GM18907 (cell line): Measurements from ENCODE around the gene HS1BP3.

Experiments used
- ATAC-seq: cut with Tn5 transposase; IDR thresholded peaks from one replicate; pipeline ENCODE4 v1.9.1; 2021; ENCODE audit warnings: mild to moderate bottlenecking, moderate library complexity; ENCODE audit not compliant: unreplicated experiment

Gene HS1BP3

DNA sequence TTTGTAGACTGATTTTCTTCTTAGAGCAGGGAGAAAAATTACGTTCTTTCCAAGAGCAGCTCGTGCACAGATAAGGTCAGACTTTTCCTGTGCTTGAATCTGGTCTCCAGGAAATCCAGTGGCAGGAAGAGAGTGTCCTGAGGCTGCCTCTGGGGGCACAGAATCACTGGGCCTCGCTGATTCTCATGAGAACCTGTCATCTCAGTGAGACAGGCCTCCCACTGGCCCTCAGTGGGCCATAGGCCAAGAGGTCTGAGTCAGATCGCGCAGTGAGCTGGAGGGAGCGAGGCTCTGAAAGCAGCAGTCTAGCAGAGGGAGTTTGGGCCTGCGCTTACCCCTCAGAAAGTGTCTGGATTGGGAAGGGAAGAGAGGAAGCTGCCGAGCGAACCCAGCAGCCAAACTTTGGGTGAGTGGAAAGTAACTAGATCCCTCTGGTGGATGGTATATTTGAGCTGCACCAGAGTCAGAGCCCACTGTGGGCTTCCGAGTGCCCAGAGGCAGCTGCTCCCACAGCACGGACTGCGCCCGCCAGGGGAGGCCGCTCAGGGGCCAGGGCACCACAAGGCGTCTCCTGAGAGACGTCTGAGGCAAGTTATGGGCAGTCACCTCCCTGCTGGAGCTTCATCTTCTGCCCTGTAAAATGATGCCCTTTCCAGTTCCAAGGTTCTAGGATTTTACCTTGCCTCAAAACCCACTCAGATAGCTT, 24.2 kb upstream of the HS1BP3 start:
- ATAC-seq, result no peak

DNA sequence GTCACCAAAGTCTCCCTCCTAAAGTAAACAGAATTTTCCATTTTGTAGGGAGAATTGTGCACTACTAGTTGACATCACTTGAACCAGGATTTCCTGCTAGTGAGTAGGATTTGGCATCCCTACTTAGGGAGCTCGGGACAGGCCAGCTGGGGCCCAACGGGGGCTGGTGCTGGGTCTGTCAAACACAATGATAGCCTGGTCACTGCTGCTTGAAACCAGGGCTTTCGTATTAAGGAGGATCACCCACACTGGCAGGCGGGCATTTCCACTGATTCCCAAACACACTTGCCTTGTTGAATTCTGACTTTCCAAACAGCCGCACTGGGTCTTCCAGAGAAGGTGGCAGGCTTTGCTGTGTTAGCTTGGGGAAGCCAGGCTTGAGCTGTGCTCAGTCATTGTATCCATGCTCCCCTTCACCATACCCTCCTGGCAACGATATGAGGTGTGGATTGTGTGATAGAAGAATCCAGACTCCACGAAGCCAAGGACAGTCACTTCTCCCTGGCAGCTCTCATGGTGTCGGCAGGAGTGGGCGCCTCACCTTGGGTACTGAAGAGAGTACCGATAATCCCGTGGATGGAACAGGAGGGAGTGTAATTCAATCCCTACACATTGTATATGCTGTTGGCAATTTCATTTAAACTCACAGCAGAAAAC, 23.5 kb upstream of the HS1BP3 start:
- ATAC-seq, result no peak

DNA sequence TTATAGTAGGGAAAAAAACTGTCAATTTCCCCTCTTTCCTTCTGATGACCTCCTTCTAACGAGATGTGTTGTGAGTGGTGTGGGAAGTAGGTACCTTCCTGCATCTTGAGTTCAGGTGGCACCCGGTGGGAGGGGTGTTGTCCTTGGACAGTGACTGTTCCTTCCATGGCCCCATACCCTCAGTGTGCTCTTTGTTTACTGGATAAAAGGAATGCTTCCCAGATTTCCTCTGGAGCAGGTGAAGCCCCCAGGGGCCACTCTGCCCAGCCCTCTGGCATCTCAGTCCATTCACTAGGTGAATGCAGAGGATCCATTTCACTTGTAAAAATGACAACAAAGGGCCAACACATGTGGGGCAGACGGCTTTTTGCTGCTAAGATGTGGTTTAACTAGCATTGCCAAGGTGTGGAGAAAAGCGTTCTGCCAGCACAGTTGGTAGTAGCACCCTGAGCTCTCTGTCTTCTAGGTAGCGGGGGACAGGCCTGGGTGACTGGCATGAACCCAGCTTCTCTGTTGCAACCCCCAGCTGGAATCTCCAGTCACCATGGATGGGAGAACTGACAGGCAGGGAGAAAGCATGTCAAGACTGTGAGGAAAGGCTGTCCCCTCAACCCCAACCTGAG, 22.9 kb upstream of the HS1BP3 start:
- no peak for ATAC-seq

DNA sequence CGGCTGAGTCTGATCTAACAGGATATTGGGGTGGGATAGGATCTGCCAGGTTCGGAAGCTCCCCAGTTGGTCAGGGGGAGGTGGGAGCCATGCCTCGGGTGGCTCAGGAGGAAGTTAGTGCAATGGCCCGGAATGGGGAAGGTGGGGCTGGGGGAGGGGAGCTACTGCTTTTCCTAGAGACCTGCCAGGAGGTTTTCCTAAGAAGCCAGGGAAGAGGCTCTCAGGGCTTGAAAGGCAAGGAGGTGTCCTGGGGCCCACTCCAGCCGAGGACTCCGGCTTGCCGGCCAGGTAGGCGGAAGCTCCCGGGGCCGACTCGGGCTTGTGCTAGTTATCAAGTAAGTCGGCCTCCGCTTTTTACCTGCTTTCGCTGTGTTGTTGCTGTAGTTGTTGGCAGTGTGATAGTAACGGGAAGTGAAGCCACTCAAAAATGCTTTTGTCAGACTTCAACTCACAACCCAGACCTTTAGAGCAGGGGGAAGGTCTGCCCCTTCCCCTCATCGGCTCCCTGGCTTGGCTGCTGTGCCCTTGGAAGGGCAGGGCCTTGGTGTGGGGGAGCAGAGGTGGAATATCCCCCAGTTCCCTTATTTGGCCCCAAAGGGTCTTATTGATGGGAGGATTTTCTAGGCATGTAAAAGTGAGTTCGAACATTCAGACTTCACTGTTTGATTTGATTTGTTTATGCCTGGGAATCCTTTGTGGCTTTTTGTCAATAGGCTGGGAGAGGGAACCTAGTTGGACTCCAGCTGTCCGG, 21.5 kb upstream of the HS1BP3 start:
- no peak for ATAC-seq

DNA sequence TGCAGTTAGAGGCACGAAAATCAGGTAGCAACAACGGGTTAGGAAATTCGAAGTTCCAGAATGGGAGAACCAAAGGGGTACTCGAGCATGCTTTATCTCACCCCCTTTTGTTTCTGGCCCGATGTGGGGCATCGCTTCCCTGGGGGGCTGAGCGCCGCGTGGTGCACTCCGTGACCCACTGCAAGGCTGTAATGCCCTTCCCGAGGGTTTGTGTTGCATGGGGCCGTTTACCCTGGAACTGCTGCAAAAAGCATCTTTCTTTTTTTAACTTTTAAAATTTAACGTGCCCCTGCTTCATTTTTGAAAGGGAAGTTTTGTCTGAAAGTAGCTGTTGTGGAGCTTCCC, 20.8 kb upstream of the HS1BP3 start:
- ATAC-seq, result no peak

DNA sequence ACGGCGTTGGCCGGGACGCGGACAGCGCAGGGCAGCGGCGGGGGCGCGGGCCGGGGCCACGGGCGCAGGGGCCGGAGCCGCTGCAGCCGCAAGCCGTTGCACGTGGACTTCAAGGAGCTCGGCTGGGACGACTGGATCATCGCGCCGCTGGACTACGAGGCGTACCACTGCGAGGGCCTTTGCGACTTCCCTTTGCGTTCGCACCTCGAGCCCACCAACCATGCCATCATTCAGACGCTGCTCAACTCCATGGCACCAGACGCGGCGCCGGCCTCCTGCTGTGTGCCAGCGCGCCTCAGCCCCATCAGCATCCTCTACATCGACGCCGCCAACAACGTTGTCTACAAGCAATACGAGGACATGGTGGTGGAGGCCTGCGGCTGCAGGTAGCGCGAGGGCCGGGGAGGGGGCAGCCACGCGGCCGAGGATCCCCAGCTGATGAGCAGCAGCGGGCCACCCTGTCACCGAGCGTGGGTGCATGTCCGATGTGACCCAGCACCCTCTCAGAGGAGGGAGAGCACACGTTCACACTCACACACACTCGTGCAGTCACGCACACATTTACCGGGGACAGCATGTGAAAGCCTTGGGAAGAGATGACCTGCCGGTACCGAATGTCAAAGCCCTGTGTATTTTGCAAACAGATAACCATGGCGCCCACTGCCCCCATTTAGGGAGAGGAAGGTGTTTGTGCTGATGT, 20.3 kb upstream of the HS1BP3 start:
- no peak for ATAC-seq

DNA sequence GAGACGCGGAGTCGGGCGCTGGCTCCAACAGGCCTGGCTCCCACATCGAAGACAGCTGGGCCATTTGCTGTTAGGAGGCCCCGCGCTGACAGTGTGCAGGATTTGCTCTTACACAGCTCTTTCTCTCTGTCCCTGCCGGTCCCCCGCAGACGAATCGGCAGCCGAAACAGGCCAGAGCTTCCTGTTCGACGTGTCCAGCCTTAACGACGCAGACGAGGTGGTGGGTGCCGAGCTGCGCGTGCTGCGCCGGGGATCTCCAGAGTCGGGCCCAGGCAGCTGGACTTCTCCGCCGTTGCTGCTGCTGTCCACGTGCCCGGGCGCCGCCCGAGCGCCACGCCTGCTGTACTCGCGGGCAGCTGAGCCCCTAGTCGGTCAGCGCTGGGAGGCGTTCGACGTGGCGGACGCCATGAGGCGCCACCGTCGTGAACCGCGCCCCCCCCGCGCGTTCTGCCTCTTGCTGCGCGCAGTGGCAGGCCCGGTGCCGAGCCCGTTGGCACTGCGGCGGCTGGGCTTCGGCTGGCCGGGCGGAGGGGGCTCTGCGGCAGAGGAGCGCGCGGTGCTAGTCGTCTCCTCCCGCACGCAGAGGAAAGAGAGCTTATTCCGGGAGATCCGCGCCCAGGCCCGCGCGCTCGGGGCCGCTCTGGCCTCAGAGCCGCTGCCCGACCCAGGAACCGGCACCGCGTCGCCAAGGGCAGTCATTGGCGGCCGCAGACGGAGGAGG, 19.6 kb upstream of the HS1BP3 start:
- no peak for ATAC-seq

DNA sequence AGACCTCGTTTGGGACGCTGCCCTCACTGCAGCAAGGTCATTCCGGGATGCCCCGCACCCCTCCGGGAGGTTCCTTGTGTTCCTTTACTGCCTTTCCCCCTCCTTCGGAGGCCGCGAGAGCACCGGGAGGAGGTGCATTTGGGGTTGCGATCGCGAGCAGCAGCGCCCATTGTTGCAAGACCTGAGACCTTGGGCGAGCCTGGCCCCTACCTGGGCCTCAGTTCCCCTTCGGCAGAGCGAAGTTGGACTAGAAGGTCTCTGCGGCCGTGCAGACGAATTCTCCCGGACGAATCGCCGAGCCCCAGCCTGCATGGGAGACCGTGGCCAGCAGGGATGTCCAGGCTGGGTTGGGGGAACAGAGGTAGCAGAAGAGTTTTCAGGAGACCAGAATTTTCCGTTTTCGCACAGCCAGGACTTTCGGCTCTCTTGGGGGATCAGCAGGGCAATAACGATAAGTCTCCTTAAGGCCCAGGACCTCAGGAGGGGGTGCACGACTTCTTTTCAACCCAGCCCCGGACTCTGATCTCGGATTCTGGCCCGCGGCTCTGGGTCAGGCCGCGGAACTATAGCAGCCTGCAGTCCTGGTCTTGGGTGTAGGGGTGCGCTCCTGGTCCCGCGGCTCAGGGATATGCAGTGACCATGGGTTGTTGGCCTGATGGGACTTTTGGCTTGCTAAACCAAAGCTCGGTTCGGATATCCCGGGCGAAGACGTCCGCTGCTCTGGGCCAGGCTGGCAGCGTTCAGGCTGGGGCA, 18.8 kb upstream of the HS1BP3 start:
- no peak for ATAC-seq

DNA sequence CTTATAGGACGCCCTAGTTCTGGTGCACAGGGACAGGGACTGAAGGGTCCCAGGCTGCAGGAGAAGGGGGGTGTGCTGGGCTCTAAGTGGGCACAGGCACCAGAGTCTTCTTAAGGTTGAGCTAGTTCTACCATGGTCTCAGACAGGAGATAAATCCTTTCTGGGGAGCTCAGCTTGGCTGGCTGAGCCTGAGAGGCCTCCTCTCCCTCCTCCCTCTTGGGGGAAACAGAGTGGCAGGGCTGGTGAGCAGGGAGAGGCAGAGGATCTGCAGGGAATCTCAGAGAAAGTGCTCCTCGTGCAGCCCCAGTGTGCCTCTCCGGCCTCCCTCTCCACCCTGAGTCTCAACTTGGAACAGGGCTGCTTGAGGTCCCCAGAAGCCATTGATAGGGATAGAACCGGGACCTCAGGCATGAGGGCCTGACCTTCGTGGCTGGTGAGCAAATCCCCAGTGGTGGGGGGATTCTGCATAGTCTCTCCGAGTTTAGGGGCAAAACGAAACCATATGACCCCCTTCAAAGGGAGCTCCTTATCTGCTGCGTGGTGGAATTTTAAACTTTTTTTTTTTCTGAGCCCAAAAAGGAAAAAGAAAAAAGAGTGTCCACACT, 18.1 kb upstream of the HS1BP3 start:
- no peak for ATAC-seq

DNA sequence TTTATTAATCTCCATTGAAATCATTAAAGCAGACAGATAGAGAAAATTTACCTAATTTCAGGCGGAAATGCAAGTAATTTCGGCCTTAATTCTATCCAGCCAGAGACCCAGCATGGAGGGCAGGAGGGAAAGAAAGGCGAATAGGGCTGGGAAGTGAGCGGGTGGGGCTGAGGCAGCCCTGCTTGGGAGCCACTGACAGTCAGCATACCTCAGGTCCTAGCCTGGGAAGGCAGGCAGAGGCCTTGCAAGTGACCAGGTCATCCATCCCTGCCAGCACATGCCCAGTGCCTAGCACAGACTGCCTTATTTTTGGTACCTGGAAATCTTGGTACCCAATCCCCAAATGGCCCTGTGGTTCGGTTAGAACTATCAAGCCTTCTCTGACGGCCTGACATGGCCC, 17.6 kb upstream of the HS1BP3 start:
- no peak for ATAC-seq

DNA sequence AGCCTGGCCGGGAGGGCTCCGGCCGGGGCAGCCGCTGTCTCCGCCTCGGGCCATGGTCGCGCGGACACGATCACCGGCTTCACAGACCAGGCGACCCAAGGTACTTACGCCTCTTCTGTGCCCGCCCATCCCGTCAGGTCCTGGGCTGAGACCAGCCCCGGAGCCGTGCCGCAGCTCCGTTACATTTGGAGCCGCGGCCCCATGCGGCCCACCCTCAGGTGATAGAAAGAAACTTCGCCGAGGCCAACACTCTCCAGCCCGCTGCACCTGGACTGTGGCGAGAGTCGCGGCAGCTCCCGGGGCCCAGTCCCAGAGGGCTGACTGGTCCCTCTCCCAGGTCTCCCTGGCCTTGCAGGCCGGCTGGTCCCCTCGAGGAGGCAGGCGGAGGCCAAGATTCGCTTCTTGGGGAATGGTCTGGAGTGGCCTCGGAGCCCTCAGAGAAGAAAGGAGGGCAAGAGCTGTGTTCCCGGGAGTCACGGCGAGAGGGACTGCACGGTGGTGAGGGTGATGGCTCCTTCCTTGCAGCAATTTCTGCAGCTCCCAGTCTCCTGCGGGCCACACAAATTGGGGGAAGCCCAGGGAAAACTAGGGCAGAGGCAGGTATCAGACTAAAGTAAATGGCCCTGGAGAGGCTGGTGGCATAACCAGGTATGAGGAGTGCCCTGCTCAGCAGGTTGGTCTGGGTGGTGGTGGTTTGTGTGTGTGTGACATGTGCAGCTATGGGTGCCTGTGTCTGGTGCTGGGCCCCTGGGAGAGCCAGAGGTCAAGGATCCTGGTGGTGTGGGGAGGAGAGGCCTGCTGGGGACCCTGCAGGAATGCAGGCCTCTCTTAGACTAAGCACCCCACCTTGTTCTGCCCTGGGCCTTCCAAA, 16.9 kb upstream of the HS1BP3 start:
- no peak for ATAC-seq

DNA sequence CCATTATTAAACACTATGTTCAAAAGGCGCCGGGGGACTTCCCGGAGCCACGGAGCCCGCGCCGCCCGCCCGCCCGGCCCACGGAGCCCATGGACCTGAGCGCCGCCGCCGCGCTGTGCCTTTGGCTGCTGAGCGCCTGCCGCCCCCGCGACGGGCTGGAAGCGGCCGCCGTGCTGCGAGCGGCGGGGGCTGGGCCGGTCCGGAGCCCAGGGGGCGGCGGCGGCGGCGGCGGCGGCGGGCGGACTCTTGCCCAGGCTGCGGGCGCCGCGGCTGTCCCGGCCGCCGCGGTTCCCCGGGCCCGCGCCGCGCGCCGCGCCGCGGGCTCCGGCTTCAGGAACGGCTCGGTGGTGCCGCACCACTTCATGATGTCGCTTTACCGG, 16.2 kb upstream of the HS1BP3 start:
- no peak for ATAC-seq

DNA sequence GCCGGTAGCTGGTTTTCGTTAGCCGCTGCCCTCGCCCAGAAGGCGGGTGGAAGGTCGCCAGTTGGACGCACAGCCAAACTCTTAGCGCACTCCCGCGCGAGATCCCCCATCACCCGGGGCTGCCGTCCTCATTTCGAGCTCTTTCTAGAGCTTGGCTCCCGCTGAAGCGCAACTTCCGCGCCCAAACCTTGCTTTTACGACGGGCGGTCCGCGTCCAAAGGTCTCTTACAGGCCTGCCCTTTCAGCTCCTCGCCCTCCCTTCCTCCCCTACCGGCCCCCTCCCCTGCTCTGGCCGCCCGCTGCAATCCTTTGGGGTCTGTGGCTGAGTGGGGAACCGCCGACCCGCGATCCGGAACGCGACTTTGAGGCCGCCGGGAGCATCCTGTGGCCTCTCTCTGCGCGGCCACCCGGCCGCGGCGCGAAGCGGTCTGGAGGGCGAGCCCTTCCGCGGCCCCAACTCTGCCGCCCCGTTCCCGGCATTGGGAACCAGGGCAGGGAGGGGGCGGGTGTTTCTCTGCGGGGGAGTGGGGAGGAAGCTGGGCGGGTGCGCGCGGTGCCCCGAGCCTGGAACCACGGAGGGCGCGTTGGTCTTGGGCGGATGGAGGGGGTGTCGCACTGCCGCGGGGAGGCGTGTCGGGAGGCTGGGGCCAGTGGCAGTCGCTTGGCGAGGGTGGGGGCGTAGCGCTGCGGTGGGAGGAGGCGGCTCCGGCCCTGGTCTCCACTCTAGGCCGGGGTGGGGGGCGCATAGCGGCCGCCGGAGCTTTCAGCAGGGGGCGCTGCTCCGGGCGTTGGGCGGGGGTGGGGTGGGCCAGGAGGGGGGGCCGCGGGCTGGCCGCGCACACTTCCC, 15.6 kb upstream of the HS1BP3 start, which contains the start of gene GDF7:
Gene GDF7 (plus strand): TSS at position 841 of the 847 bp plus-strand sequence. CDS start 96 bp downstream, outside the sequence.
- no peak for ATAC-seq

DNA sequence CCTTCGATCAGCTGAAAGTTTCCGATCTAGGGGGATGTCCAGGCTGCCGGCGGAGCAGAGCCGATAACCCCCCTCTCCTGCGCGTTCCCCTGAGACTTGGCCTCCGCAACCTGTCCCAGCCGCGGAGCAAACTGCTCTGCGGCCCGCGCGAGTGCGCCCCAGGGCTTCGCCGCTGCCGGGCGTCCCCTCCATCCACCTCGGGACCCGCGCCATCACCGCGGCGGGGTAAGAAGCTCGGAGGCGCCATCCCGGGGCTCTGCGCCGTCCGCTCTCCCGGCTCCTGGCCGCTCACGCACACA, 15.1 kb upstream of the HS1BP3 start:
- ATAC-seq, result no peak

DNA sequence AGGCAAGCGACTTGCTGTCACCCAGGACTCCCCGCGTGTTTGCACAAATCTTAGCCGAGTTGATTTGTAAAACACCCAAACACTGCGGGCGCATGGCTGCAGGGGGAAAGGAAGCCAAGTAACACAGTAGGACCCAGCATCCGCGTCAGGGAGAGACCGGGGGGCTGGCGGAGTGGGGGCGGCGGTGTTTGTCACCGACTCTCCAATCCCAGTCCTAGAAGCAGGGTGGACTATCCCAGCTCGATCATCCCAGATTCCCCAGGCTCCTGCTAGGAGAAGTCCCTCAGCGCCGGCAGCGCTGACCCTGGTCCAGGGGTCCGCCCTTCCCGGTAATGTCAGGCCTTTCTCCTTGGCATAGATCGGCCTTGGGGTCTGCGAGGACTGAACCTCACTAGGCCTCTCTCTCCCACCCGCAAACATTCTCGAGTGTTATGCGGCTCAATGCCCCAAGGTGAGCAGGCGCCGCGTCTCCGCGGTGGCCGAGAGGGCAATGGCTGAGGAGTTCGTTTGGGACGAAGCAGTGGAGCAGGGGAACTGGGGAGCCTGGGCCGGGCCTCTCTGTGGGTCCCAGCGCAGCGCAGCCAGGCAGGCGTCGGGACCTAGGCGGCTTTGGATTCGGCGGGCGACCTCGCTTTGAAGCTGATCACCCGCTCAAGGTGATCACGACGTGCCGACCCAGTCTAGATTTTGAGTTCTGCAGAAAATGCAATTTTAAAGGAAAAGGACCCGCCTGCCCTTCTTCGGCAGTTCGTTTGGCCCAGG, 14.5 kb upstream of the HS1BP3 start:
- ATAC-seq, result no peak

DNA sequence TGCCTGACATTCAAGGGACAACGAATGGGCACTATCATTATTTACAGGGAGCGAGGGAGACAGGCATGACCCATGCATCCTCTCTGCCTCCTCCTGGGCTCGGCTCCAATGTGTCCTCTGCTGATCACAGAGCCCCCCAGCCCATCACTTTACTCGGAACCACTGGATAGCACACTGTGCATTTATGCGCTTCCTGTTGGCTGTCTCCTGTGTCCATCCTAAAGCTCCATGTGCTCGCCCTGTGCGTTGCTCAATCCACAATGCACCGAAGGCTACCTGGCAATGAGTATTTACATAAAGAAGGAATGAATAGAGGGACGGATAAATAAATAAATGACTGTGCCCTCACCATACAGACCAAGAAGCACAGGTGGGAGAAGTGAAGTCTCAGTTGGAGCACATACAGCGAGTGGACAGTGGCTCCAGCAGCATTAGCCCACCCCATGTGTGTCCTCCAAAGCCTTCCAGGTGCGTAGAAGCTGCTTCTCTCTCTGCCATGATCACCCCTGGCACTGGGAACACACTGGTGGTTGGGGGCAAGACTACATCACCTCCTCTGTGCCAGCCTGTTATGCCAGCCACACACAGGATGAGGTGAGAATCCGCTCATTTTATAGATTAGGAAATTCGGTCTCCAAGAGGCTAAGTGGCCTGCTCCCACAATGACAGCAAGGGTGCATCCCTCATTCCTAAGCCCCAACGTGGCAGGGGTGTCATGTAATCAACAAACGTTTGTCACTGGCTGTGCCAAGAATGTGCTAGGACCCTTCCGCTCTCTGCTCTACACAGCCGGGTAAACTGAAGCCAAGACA, 13.7 kb upstream of the HS1BP3 start:
- ATAC-seq, result no peak
